Esophagus squamous epithelium (tissue), 5 donors: ENCODE measurements around the gene CHST14. TPM values are rescaled to one million over a fixed set of nuclear protein-coding genes. Genes with fewer than 3 reads are reported as not detected.
"Not testable (repeated sequence)": the region's sequence is repeated elsewhere in the genome, so short reads cannot be mapped to it uniquely, and the experiment has no call there.

ENCODE experiments used
- DNase-seq: peaks from one replicate; lab custom pipeline; 2025; lab: John Stamatoyannopoulos, UW
- H3K27ac ChIP-seq, 4 donors: fragments of 200-600 bp; sonication (generic); one replicate each; pipeline ENCODE4 v1.5.1; 2016 to 2019; ENCODE audit warnings: mild to moderate bottlenecking in 1 of 4
- H3K27me3 ChIP-seq, 4 donors: fragments of 200-600 bp; sonication (generic); 1 replicate in 3 of 4; 2 replicates in 1 of 4; pipeline versions ENCODE4 v1.5.1 to v1.6.0; 2017 to 2021; ENCODE audit warnings: antibody characterized with exemption in 1 of 4
- H3K36me3 ChIP-seq, 3 donors: fragments of 200-600 bp; sonication (generic); one replicate each; pipeline ENCODE4 v1.5.1; 2016 to 2019
- H3K4me1 ChIP-seq, 3 donors: fragments of 200-600 bp; sonication (generic); one replicate each; pipeline ENCODE4 v1.5.1; 2017 to 2019
- H3K4me3 ChIP-seq, 4 donors: fragments of 200-600 bp; sonication (generic); 1 replicate in 3 of 4; 2 replicates in 1 of 4; pipeline ENCODE4 v1.5.1; 2016 to 2019; ENCODE audit warnings: mild to moderate bottlenecking in 2 of 4, moderate library complexity in 1 of 4
- H3K9me3 ChIP-seq, 3 donors: fragments of 200-600 bp; sonication (generic); one replicate each; pipeline ENCODE4 v1.5.1; 2016 to 2019
- POLR2A ChIP-seq, 4 donors: fragments of 450-650 bp; IDR thresholded peaks; one replicate each; pipeline ENCODE4 v1.6.1; 2017; ENCODE audit warnings: antibody characterized with exemption in 4 of 4, mild to moderate bottlenecking in 4 of 4, moderate library complexity in 3 of 4
- WGBS, 2 donors: methylation state at CpG; one replicate each; pipeline ENCODE4 v1.1.5; 2018; 5-methylcytosine and 5-hydroxymethylcytosine counted together
- intact Hi-C: fragments of 100-400 bp; cut with DNase I; formaldehyde crosslinking; loops from one replicate; pipeline ENCODE4 v1.15.0; 2022
- total RNA-seq, 4 donors: library from RNA; depleted of rRNA; stranded (reverse); fragments of >200 nt; gene quantifications; one replicate each; pipeline ENCODE4 v1.1.0, GENCODE V29; 2016
- TF ChIP-seq, protein P1 (sequence below), 6 experiments: fragments of 450-650 bp in 4 of 6; fragments of 200-600 bp in 2 of 6; sonication (generic) in 2 of 6; IDR thresholded peaks; one replicate each; pipeline ENCODE4 v1.5.1; 2016 to 2019; ENCODE audit warnings: antibody characterized with exemption in 6 of 6, mild to moderate bottlenecking in 4 of 6, moderate library complexity in 4 of 6
- donor health status: DM: yes; HTN: yes; CAD: no.

CHST14 gene
- total RNA-seq, 4 donors from 2014 or later: 2.9 to 7.4 (median 5.2) TPM

DNA sequence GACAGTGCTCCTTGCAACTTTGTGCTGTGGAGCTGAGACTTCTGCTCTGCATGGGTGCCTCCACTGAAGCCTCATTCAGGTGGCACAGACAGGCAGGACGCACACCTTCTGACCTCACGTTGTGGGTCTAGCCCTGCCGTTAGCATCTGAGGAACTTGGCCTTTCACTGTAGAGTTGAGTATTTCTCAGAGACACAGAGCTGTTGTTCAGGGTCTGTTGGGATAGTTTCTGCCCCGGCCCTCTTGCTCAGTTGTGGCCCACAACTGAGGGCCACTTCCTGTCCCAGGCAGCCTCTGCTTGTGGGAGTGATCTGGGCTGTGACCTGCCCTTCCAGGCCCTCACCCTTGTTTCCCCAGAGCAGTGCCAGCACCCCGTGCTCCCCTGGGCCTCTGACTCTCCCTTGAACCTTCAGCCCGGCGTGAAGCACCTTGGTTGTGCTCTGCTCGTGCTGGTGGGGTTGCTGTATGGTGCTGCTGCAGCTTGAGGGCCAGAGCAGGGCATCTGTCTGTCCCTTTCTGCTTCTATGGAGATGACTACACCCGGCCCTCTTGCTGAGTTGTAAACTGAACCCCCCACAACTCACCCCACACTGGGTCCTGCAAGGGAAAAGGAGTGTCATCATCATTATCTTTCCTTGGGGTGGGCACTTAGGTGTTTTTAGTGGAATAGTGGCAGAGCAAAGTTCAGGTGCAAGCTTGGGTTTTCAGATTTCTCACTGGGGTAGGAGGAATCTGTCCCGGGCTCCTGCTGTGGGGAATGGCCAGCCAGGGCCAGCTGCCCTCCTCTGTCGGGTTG, 18.3 kb upstream of the CHST14 start:
- H3K4me1 ChIP-seq: peaks cover 15 to 67% (median 33%) of the 10 kb centered on the region in 3 donors
- H3K36me3 ChIP-seq: no peaks in the 10 kb centered on the region
- no peaks in the 10 kb centered on the region for H3K9me3 ChIP-seq
- intact Hi-C loops: no loop called here
- no peak for DNase-seq
- H3K27ac ChIP-seq: no peak overlapping the region
- WGBS, 2 donors: 70 to 87% methylated on average over 5 to 6 of the region's 11 CpGs
- H3K27me3 ChIP-seq: no peaks in the 10 kb centered on the region
- TF ChIP-seq POLR2A (IDR thresholded peaks at IDR 0.05): no peak
- TF ChIP-seq, protein P1, sequence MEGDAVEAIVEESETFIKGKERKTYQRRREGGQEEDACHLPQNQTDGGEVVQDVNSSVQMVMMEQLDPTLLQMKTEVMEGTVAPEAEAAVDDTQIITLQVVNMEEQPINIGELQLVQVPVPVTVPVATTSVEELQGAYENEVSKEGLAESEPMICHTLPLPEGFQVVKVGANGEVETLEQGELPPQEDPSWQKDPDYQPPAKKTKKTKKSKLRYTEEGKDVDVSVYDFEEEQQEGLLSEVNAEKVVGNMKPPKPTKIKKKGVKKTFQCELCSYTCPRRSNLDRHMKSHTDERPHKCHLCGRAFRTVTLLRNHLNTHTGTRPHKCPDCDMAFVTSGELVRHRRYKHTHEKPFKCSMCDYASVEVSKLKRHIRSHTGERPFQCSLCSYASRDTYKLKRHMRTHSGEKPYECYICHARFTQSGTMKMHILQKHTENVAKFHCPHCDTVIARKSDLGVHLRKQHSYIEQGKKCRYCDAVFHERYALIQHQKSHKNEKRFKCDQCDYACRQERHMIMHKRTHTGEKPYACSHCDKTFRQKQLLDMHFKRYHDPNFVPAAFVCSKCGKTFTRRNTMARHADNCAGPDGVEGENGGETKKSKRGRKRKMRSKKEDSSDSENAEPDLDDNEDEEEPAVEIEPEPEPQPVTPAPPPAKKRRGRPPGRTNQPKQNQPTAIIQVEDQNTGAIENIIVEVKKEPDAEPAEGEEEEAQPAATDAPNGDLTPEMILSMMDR (IDR thresholded peaks at IDR 0.05): no peak
- no peak overlapping the region for H3K4me3 ChIP-seq

DNA sequence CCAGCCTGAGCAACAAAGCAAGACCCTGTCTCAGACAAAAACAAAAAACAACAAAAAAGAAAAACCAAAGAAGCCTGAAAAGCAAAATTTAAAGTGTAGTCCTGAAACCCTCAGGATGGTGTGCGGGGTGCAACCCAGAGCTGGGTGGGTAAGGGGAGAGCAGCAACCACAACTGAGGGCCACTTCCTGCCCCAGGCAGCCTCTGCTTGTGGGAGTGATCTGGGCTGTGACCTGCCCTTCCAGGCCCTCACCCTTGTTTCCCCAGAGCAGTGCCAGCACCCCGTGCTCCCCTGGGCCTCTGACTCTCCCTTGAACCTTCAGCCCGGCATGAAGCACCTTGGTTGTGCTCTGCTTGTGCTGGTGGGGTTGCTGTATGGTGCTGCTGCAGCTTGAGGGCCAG, 16.8 kb upstream of the CHST14 start:
- H3K4me3 ChIP-seq, DNase-seq, H3K27ac ChIP-seq, H3K27me3 ChIP-seq, H3K9me3 ChIP-seq, H3K36me3 ChIP-seq, intact Hi-C loops: not testable (repeated sequence)
- H3K4me1 ChIP-seq: peaks cover 15 to 67% (median 33%) of the 10 kb centered on the region in 3 donors
- 70 to 76% methylated on average over 1 to 2 of the region's 3 CpGs for WGBS, 2 donors

DNA sequence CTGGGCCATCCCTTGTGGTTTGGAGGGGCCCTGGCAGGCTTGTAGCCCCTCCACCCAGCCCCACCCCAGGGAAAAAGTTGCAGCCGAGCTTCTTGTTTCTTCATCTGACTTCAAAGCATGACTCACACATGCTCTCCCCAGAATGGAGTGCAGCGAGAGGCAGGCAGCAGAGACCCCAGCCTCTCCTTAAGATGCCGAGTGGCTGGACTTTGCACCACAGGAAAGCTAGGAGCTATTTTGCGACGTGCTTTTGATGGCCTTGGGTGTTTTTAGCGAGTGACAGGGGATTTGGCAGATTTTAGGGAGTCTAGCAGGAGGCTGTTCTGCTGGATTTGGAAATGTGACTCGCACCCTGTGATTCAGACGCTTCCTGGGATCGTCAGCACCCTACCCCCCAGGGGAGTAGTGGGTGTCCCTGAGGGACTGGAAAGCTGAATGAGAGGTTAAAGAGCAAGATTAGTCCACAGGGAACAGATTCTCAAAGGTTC, 15.8 kb upstream of the CHST14 start:
- H3K36me3 ChIP-seq: peaks cover 11 to 18% (median 13%) of the 10 kb centered on the region in 3 donors
- no peak overlapping the region for H3K4me3 ChIP-seq
- peaks cover 15 to 64% (median 33%) of the 10 kb centered on the region in 3 donors for H3K4me1 ChIP-seq
- no peaks in the 10 kb centered on the region for H3K9me3 ChIP-seq
- TF ChIP-seq POLR2A (IDR thresholded peaks at IDR 0.05): no peak
- TF ChIP-seq, protein P1 (IDR thresholded peaks at IDR 0.05): no peak
- 30 to 41% methylated on average over 4 to 9 of the region's 9 CpGs for WGBS, 2 donors
- no peak for DNase-seq
- intact Hi-C loops: no loop called here
- no peaks in the 10 kb centered on the region for H3K27me3 ChIP-seq
- H3K27ac ChIP-seq: no peak overlapping the region

DNA sequence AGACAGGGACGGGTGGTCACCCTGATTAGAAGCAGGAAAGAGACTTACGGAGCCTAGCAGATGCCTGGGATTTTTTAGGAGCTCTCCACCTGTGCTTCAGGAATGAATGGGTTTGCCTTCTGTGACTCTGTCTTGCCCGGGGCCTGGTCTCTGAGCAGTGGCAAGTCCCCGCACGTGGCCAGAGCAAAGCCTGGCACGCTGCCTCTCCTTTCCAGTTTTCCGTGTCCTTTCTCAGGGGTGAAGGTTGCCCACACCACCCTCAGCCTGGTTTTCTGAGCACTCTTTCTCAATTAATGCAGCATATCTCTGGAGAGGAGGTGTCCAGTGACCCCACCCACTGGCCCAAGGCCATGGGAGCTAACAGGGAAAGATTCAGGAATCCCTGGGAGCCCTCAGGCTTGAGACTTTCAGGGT, 14.5 kb upstream of the CHST14 start:
- WGBS, 2 donors: 36 to 41% methylated on average over 6 to 7 of the region's 7 CpGs
- H3K27ac ChIP-seq: no peak overlapping the region

DNA sequence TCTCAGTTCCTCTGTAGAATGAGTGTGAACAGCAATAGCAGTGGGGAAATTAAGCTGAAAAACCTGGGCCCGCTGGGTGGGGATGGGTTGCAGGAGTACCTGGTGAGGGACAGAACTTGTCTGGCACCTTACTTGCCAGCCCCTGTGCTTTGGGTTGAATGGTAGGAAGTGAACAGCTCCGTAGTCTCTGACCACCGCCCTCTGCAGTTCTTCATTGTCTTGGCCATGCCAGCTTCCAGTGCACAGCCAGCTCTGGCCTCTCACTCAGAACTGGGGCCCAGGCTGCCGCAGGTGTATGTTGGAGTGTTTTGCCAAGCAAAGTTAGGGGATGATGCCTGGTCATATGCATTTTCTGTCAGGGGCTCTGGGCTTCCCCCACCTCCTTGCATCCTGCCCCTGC, 14.0 kb upstream of the CHST14 start:
- H3K27me3 ChIP-seq: no peaks in the 10 kb centered on the region
- H3K27ac ChIP-seq: no peak overlapping the region
- no peaks in the 10 kb centered on the region for H3K9me3 ChIP-seq
- intact Hi-C loops: no loop called here
- no peak overlapping the region for H3K4me3 ChIP-seq
- DNase-seq: no peak
- TF ChIP-seq, protein P1 (IDR thresholded peaks at IDR 0.05): no peak
- no peak for TF ChIP-seq POLR2A (IDR thresholded peaks at IDR 0.05)
- peaks cover 15 to 54% (median 33%) of the 10 kb centered on the region in 3 donors for H3K4me1 ChIP-seq
- peaks cover 11 to 34% (median 13%) of the 10 kb centered on the region in 3 donors for H3K36me3 ChIP-seq
- 44 to 67% methylated on average over 4 of the region's 4 CpGs for WGBS, 2 donors

More for the DNA sequence above, 14.5 kb upstream of the CHST14 start:
- Histone ChIP-seq H3K36me3 (peaks cover 11 to 30% (median 13%) of the 10 kb centered on the region in 3 donors), H3K9me3 (no peaks in the 10 kb centered on the region), H3K27me3 (no peaks in the 10 kb centered on the region), H3K4me3 (no peak overlapping the region), H3K4me1 (peaks cover 15 to 58% (median 33%) of the 10 kb centered on the region in 3 donors)
- TF ChIP-seq, protein P1 (IDR thresholded peaks at IDR 0.05): no peak
- no peak for TF ChIP-seq POLR2A (IDR thresholded peaks at IDR 0.05)
- DNase-seq: no peak
- intact Hi-C loops: no loop called here
